ENCODE results near the gene RAB4A. TPM values are rescaled to one million over a fixed set of nuclear protein-coding genes. Genes with fewer than 3 reads are reported as not detected.

The RAB4A gene
- total RNA-seq, 2 experiments from 2014 or later, result 17.5 to 27.9 TPM

- H3K4me1 ChIP-seq (ENCODE audit: insufficient read depth, low read length, poor library complexity, severe bottlenecking), result no peaks in the 10 kb centered on the region
- no peak overlapping the region for H3K27ac ChIP-seq (ENCODE audit: low read depth, low read length, poor library complexity, severe bottlenecking)
- H3K36me3 ChIP-seq (ENCODE audit: insufficient read depth, low read length), result no peaks in the 10 kb centered on the region
- CTCF ChIA-PET (ENCODE audit: unreplicated experiment), result no interaction called here
- no peaks in the 10 kb centered on the region for H3K9me2 ChIP-seq (ENCODE audit: insufficient read depth, low read length)
- no peak overlapping the region for H2AFZ ChIP-seq (ENCODE audit: low read length)
- DNase-seq (ENCODE audit: low spot score), result no peak
- no peak overlapping the region for H3K4me2 ChIP-seq (ENCODE audit: low read length)
- H3K9me3 ChIP-seq (ENCODE audit: low read length), result no peaks in the 10 kb centered on the region
- POLR2A ChIA-PET, result no interaction called here
- TF ChIP-seq, protein P1, sequence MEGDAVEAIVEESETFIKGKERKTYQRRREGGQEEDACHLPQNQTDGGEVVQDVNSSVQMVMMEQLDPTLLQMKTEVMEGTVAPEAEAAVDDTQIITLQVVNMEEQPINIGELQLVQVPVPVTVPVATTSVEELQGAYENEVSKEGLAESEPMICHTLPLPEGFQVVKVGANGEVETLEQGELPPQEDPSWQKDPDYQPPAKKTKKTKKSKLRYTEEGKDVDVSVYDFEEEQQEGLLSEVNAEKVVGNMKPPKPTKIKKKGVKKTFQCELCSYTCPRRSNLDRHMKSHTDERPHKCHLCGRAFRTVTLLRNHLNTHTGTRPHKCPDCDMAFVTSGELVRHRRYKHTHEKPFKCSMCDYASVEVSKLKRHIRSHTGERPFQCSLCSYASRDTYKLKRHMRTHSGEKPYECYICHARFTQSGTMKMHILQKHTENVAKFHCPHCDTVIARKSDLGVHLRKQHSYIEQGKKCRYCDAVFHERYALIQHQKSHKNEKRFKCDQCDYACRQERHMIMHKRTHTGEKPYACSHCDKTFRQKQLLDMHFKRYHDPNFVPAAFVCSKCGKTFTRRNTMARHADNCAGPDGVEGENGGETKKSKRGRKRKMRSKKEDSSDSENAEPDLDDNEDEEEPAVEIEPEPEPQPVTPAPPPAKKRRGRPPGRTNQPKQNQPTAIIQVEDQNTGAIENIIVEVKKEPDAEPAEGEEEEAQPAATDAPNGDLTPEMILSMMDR (conservative IDR thresholded peaks at IDR 0.05; ENCODE audit: low read length), result no peak
- no peak for TF ChIP-seq EZH2phosphoT487 (IDR thresholded peaks at IDR 0.05; ENCODE audit: borderline replicate concordance, low read depth, low read length)
- no peak overlapping the region for H3K4me3 ChIP-seq (ENCODE audit: low read depth, low read length, poor library complexity, severe bottlenecking)
- H4K20me1 ChIP-seq (ENCODE audit: insufficient read depth, low read length), result no peaks in the 10 kb centered on the region
- no TSS peak for BruUV-seq (replicated peaks)
- no peaks in the 10 kb centered on the region for H3K79me2 ChIP-seq (ENCODE audit: insufficient read depth, low read depth, low read length)
- intact Hi-C loops (cut with micrococcal nuclease; ENCODE audit: unreplicated experiment), result no loop called here
Observed at GRCh38 chr1:229240532-229240931, 30.4 kb upstream of the RAB4A start.

GRCh38 chr1:229241390-229241789 is 29.5 kb upstream of the RAB4A start:
- no peak for DNase-seq (ENCODE audit: low spot score)
- no peaks in the 10 kb centered on the region for H3K79me2 ChIP-seq (ENCODE audit: insufficient read depth, low read depth, low read length)
- H4K20me1 ChIP-seq (ENCODE audit: insufficient read depth, low read length), result no peaks in the 10 kb centered on the region
- no peak overlapping the region for H3K4me2 ChIP-seq (ENCODE audit: low read length)
- no TSS peak for BruUV-seq (replicated peaks)
- no peak overlapping the region for H3K27ac ChIP-seq (ENCODE audit: low read depth, low read length, poor library complexity, severe bottlenecking)
- TF ChIP-seq, protein P1 (conservative IDR thresholded peaks at IDR 0.05; ENCODE audit: low read length), result no peak
- TF ChIP-seq EZH2phosphoT487 (IDR thresholded peaks at IDR 0.05; ENCODE audit: borderline replicate concordance, low read depth, low read length), result no peak
- intact Hi-C loops (cut with micrococcal nuclease; ENCODE audit: unreplicated experiment), result no loop called here
- H3K9me3 ChIP-seq (ENCODE audit: low read length), result no peaks in the 10 kb centered on the region
- no peaks in the 10 kb centered on the region for H3K36me3 ChIP-seq (ENCODE audit: insufficient read depth, low read length)
- H2AFZ ChIP-seq (ENCODE audit: low read length), result no peak overlapping the region
- H3K4me3 ChIP-seq (ENCODE audit: low read depth, low read length, poor library complexity, severe bottlenecking), result no peak overlapping the region
- no peaks in the 10 kb centered on the region for H3K9me2 ChIP-seq (ENCODE audit: insufficient read depth, low read length)
- no peaks in the 10 kb centered on the region for H3K4me1 ChIP-seq (ENCODE audit: insufficient read depth, low read length, poor library complexity, severe bottlenecking)
- POLR2A ChIA-PET, result no interaction called here
- CTCF ChIA-PET (ENCODE audit: unreplicated experiment), result no interaction called here

DNA sequence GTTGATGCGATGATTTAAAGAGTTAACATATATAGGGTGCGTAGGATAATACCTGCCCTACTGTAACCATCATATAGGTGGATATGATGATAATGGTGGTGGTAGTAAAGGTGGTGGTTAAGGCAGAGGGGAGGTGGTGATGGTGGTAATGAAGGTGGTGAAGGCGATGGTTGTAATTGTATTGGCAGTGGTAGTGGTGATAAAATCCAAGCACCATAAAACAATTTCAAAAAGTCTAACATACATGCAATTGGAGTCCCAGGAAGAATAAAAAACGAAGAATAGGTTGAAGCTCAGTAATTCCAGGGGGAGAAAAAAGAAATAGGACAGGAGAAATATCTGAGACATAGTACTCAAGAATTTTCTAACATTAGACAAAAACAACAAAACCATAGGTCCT is 27.3 kb upstream of the RAB4A start:
- Histone ChIP-seq H3K79me2 (ENCODE audit: insufficient read depth, low read depth, low read length) (no peaks in the 10 kb centered on the region), H3K36me3 (ENCODE audit: insufficient read depth, low read length) (no peaks in the 10 kb centered on the region), H4K20me1 (ENCODE audit: insufficient read depth, low read length) (no peaks in the 10 kb centered on the region), H3K4me1 (ENCODE audit: insufficient read depth, low read length, poor library complexity, severe bottlenecking) (no peaks in the 10 kb centered on the region), H2AFZ (ENCODE audit: low read length) (no peak overlapping the region), H3K9me3 (ENCODE audit: low read length) (no peaks in the 10 kb centered on the region), H3K27ac (ENCODE audit: low read depth, low read length, poor library complexity, severe bottlenecking) (no peak overlapping the region), H3K9me2 (ENCODE audit: insufficient read depth, low read length) (no peaks in the 10 kb centered on the region), H3K4me3 (ENCODE audit: low read depth, low read length, poor library complexity, severe bottlenecking) (no peak overlapping the region), H3K4me2 (ENCODE audit: low read length) (no peak overlapping the region)
- ChIA-PET CTCF (ENCODE audit: unreplicated experiment) (no interaction called here), POLR2A (no interaction called here)
- TF ChIP-seq, protein P1 (conservative IDR thresholded peaks at IDR 0.05; ENCODE audit: low read length), result no peak
- TF ChIP-seq EZH2phosphoT487 (IDR thresholded peaks at IDR 0.05; ENCODE audit: borderline replicate concordance, low read depth, low read length), result no peak
- BruUV-seq (replicated peaks), result no TSS peak
- intact Hi-C loops (cut with micrococcal nuclease; ENCODE audit: unreplicated experiment), result no loop called here
- DNase-seq (ENCODE audit: low spot score), result no peak

All from OCI-LY7 (cell line).